A549 (cell line): Measurements from ENCODE around the gene GDI2.

ENCODE experiments used
- BCL3 ChIP-seq: fragments of >200 bp; sonication (Bioruptor Twin); formaldehyde crosslinking; IDR thresholded peaks from 3 replicates; pipeline ENCODE4 v1.6.1; 2016
- BHLHE40 ChIP-seq: IDR thresholded peaks from 2 replicates; pipeline ENCODE4 v1.6.1; 2012; ENCODE audit warnings: low read depth, low read length, inconsistent platforms
- CEBPB ChIP-seq, 2 experiments: fragments of >200 bp in 1 of 2; sonication (Bioruptor Twin) in 1 of 2; formaldehyde crosslinking in 1 of 2; IDR thresholded peaks; 2 replicates each; pipeline ENCODE4 v1.6.1; 2012 to 2016
- CTCF ChIP-seq: fragments of >200 bp; sonication (Bioruptor Twin); formaldehyde crosslinking; IDR thresholded peaks from 3 replicates; pipeline ENCODE4 v1.5.1; 2016
- EHMT2 ChIP-seq: fragments of 200-600 bp; sonication (generic); IDR thresholded peaks from 2 replicates; pipeline ENCODE4 v1.6.1; 2016; ENCODE audit warnings: antibody characterized with exemption, low read depth, mild to moderate bottlenecking, moderate library complexity
- EP300 ChIP-seq, 2 experiments: fragments of >200 bp; sonication (Bioruptor Twin); formaldehyde crosslinking; IDR thresholded peaks; 2 replicates in 1 of 2; 3 replicates in 1 of 2; pipeline ENCODE4 v1.6.1; 2016 to 2017
- FOSL2 ChIP-seq, 2 experiments: fragments of 450-650 bp in 1 of 2; fragments of >200 bp in 1 of 2; sonication (Bioruptor Twin) in 1 of 2; formaldehyde crosslinking; IDR thresholded peaks; 2 replicates each; pipeline versions ENCODE4 v1.5.0 to v1.6.1; 2016 to 2020; ENCODE audit warnings: mild to moderate bottlenecking in 1 of 2, moderate library complexity in 1 of 2
- GATA3 ChIP-seq: IDR thresholded peaks from 2 replicates; pipeline ENCODE4 v1.6.1; 2012; ENCODE audit warnings: borderline replicate concordance
- POLR2A ChIP-seq: IDR thresholded peaks from 2 replicates; pipeline ENCODE4 v1.6.1; 2012; ENCODE audit warnings: mild to moderate bottlenecking, low read length
- SMC3 ChIP-seq: fragments of >200 bp; sonication (Bioruptor Twin); formaldehyde crosslinking; IDR thresholded peaks from 3 replicates; pipeline ENCODE4 v1.6.1; 2018; ENCODE audit warnings: inconsistent platforms
- SREBF2 ChIP-seq: fragments of 450-650 bp; IDR thresholded peaks from 2 replicates; pipeline ENCODE4 v1.6.1; 2014; ENCODE audit warnings: mild to moderate bottlenecking, moderate library complexity
- ZNF302 ChIP-seq: fragments of 250-450 bp; sonication (Bioruptor Pico); IDR thresholded peaks from 2 replicates; pipeline ENCODE4 v1.9.0; 2021; ENCODE audit warnings: inconsistent platforms, mild to moderate bottlenecking, moderate library complexity
- TF ChIP-seq, protein P1 (sequence below): fragments of 200-600 bp; sonication (generic); IDR thresholded peaks from 2 replicates; pipeline ENCODE4 v1.6.1; 2016; ENCODE audit warnings: antibody characterized with exemption, mild to moderate bottlenecking, moderate library complexity
- TF ChIP-seq, protein P2 (sequence below): IDR thresholded peaks from 2 replicates; pipeline ENCODE4 v1.6.1; 2012; ENCODE audit warnings: low read depth, borderline replicate concordance

- TF ChIP-seq POLR2A, result no peak
- no peak for TF ChIP-seq EP300 (IDR thresholded peaks at IDR 0.05)
- no peak for TF ChIP-seq CTCF
- TF ChIP-seq ZNF302, result no peak
- TF ChIP-seq, protein P1, sequence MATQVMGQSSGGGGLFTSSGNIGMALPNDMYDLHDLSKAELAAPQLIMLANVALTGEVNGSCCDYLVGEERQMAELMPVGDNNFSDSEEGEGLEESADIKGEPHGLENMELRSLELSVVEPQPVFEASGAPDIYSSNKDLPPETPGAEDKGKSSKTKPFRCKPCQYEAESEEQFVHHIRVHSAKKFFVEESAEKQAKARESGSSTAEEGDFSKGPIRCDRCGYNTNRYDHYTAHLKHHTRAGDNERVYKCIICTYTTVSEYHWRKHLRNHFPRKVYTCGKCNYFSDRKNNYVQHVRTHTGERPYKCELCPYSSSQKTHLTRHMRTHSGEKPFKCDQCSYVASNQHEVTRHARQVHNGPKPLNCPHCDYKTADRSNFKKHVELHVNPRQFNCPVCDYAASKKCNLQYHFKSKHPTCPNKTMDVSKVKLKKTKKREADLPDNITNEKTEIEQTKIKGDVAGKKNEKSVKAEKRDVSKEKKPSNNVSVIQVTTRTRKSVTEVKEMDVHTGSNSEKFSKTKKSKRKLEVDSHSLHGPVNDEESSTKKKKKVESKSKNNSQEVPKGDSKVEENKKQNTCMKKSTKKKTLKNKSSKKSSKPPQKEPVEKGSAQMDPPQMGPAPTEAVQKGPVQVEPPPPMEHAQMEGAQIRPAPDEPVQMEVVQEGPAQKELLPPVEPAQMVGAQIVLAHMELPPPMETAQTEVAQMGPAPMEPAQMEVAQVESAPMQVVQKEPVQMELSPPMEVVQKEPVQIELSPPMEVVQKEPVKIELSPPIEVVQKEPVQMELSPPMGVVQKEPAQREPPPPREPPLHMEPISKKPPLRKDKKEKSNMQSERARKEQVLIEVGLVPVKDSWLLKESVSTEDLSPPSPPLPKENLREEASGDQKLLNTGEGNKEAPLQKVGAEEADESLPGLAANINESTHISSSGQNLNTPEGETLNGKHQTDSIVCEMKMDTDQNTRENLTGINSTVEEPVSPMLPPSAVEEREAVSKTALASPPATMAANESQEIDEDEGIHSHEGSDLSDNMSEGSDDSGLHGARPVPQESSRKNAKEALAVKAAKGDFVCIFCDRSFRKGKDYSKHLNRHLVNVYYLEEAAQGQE, result no peak
- no peak for TF ChIP-seq EHMT2
- no peak for TF ChIP-seq FOSL2 (IDR thresholded peaks at IDR 0.05)
- TF ChIP-seq FOSL2 (CRISPR knock-in tag; IDR thresholded peaks at IDR 0.05), result no peak
- TF ChIP-seq SREBF2, result no peak
- TF ChIP-seq BHLHE40, result no peak
- TF ChIP-seq GATA3, result no peak
- no peak for TF ChIP-seq CEBPB (IDR thresholded peaks at IDR 0.05)
- no peak for TF ChIP-seq SMC3
- TF ChIP-seq, protein P2, sequence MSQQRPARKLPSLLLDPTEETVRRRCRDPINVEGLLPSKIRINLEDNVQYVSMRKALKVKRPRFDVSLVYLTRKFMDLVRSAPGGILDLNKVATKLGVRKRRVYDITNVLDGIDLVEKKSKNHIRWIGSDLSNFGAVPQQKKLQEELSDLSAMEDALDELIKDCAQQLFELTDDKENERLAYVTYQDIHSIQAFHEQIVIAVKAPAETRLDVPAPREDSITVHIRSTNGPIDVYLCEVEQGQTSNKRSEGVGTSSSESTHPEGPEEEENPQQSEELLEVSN, result no peak
- no peak for TF ChIP-seq BCL3
These were observed 71.1 kb downstream of the GDI2 start for GRCh38 chr10:5742116-5742515.
